OCI-LY3 (cell line): Measurements from ENCODE around the gene HELZ2.

Experiments
- H2AFZ ChIP-seq: fragments of 200-600, 300-600 bp; shearing (Covaris generic); 2 replicates; pipeline ENCODE4 v1.6.0; 2014; ENCODE audit warnings: antibody characterized with exemption, low read depth, low read length
- H3K27ac ChIP-seq: fragments of 200-600, 300-600 bp; sonication (generic); 2 replicates; pipeline ENCODE4 v1.5.1; 2014; ENCODE audit warnings: mild to moderate bottlenecking, low read length, moderate library complexity, mixed read lengths
- H3K27me3 ChIP-seq: fragments of 200-600, 300-600 bp; sonication (generic); 2 replicates; pipeline ENCODE4 v1.6.1; 2014; ENCODE audit warnings: low read depth, low read length, mixed read lengths
- H3K36me3 ChIP-seq: fragments of 200-600, 300-600 bp; sonication (generic); replicated peaks from 2 replicates; pipeline ENCODE3; 2014; ENCODE audit warnings: low read depth, low read length, mixed read lengths
- H3K4me1 ChIP-seq: fragments of 300-600, 200-600 bp; sonication (generic); 2 replicates; pipeline ENCODE4 v1.6.1; 2014; ENCODE audit warnings: low read length, mixed read lengths
- H3K4me2 ChIP-seq: fragments of 200-600, 300-600 bp; sonication (generic); 2 replicates; pipeline ENCODE4 v1.6.1; 2014; ENCODE audit warnings: low read length, mixed read lengths
- H3K4me3 ChIP-seq: fragments of 300-600, 200-600 bp; sonication (generic); 2 replicates; pipeline ENCODE4 v1.5.1; 2014; ENCODE audit warnings: antibody characterized with exemption, mild to moderate bottlenecking, low read length, moderate library complexity
- H3K79me2 ChIP-seq: fragments of 300-600, 200-600 bp; shearing (Covaris generic); 2 replicates; pipeline ENCODE4 v1.6.1; 2014; ENCODE audit warnings: mild to moderate bottlenecking, low read length, mixed read lengths
- H3K9ac ChIP-seq: fragments of 300-600, 200-600 bp; shearing (Covaris generic); 2 replicates; pipeline ENCODE4 v1.6.0; 2014; ENCODE audit warnings: mild to moderate bottlenecking, low read length, moderate library complexity
- H3K9me3 ChIP-seq: fragments of 200-600, 300-600 bp; shearing (Covaris generic); 2 replicates; pipeline ENCODE4 v1.6.1; 2014; ENCODE audit warnings: low read length, mixed read lengths; ENCODE audit not compliant: insufficient read depth
- H4K20me1 ChIP-seq: fragments of 200-600, 300-600 bp; sonication (generic); 2 replicates; pipeline ENCODE4 v1.6.1; 2016; ENCODE audit warnings: low read length, mixed read lengths; ENCODE audit not compliant: insufficient read depth
- EZH2phosphoT487 ChIP-seq: fragments of 200-600 bp; shearing (Covaris generic); IDR thresholded peaks from 2 replicates; pipeline ENCODE4 v1.6.1; 2018; ENCODE audit warnings: antibody characterized with exemption, mixed run types, low read depth
- TF ChIP-seq, protein P1 (sequence below): fragments of 200-600, 300-600 bp; sonication (generic); IDR thresholded peaks from 2 replicates; pipeline ENCODE4 v1.5.1; 2014; ENCODE audit warnings: antibody characterized with exemption, low read length, low read depth

The HELZ2 gene

DNA sequence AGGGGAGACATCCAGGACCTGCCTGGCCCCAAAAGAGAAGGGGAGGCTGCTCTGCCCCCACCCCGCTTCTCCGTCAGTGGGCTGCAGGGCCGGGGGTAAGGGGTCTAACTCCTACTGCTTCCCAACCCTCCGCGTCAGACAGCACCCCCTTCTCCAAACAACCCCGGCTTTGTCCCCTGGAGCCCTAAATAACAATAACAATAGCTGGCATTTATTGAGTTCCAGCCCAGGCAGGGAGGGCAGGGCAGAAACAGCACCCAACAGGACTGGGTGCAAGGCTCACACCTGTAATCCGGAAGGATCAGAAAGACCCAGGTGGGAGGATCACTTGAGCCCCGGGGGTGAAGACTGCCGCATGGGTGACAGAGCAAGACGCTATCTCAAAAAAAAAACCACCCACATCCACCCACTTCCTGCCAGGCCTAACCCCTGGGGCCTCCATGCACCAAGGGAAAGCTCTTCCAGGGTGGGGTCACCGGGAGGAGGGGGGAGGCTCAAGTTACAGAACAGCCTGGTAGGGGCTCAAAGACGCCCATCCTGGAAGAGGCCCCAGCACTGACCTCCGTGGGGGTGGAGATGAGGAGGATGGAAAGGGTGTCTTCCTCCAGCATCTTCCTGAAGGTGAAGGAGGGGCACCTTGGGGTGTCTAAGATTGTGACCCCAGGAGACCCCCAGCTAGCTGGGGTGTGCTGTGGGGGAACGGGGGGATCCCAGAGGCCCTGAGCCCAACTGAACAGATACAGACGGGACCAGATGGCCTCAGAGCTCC is 21.4 kb downstream of the HELZ2 start:
- H3K4me1 ChIP-seq: peaks cover 10% of the 10 kb centered on the region
- H3K4me2 ChIP-seq: peak overlapping the region; percentile 65
- TF ChIP-seq, protein P1, sequence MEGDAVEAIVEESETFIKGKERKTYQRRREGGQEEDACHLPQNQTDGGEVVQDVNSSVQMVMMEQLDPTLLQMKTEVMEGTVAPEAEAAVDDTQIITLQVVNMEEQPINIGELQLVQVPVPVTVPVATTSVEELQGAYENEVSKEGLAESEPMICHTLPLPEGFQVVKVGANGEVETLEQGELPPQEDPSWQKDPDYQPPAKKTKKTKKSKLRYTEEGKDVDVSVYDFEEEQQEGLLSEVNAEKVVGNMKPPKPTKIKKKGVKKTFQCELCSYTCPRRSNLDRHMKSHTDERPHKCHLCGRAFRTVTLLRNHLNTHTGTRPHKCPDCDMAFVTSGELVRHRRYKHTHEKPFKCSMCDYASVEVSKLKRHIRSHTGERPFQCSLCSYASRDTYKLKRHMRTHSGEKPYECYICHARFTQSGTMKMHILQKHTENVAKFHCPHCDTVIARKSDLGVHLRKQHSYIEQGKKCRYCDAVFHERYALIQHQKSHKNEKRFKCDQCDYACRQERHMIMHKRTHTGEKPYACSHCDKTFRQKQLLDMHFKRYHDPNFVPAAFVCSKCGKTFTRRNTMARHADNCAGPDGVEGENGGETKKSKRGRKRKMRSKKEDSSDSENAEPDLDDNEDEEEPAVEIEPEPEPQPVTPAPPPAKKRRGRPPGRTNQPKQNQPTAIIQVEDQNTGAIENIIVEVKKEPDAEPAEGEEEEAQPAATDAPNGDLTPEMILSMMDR: no peak
- no peak for TF ChIP-seq EZH2phosphoT487
- no peaks in the 10 kb centered on the region for H3K79me2 ChIP-seq
- H2AFZ ChIP-seq: no peak overlapping the region
- H3K27me3 ChIP-seq: peaks cover 69% of the 10 kb centered on the region
- peaks cover 14% of the 10 kb centered on the region; the same call in 1 of the 2 replicates for H4K20me1 ChIP-seq
- H3K27ac ChIP-seq: no peak overlapping the region
- H3K9me3 ChIP-seq: no peaks in the 10 kb centered on the region
- H3K9ac ChIP-seq: no peak overlapping the region
- no peak overlapping the region for H3K4me3 ChIP-seq
- H3K36me3 ChIP-seq: no peaks in the 10 kb centered on the region

DNA sequence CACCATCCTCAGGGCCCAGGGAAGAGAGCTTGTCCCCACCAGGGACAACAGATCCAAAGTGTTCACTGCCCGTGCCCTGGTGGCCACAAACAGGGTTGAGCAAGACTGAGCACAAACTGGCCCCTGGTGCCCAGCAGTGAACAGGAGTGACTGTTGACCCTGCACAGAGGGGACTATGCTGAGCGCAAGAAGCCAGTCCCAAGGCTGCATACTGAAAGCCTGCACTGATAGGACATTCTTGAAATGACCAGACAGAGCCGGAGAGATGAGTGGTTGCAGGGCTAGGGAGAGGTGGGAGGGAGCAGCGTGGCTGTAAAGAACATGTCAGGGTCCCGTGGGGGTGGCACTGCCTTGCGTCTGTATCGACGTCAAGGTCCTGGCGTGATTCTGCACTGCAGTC is 23.0 kb downstream of the HELZ2 start:
- Histone ChIP-seq H3K4me1 (peaks cover 10% of the 10 kb centered on the region), H3K27ac (no peak overlapping the region), H3K9ac (no peak overlapping the region), H3K79me2 (no peaks in the 10 kb centered on the region), H4K20me1 (peaks cover 10% of the 10 kb centered on the region; the same call in 1 of the 2 replicates), H3K9me3 (no peaks in the 10 kb centered on the region), H3K27me3 (peaks cover 76% of the 10 kb centered on the region), H3K4me3 (no peak overlapping the region), H3K4me2 (no peak overlapping the region), H3K36me3 (no peaks in the 10 kb centered on the region), H2AFZ (no peak overlapping the region)
- TF ChIP-seq, protein P1: no peak
- TF ChIP-seq EZH2phosphoT487: no peak

DNA sequence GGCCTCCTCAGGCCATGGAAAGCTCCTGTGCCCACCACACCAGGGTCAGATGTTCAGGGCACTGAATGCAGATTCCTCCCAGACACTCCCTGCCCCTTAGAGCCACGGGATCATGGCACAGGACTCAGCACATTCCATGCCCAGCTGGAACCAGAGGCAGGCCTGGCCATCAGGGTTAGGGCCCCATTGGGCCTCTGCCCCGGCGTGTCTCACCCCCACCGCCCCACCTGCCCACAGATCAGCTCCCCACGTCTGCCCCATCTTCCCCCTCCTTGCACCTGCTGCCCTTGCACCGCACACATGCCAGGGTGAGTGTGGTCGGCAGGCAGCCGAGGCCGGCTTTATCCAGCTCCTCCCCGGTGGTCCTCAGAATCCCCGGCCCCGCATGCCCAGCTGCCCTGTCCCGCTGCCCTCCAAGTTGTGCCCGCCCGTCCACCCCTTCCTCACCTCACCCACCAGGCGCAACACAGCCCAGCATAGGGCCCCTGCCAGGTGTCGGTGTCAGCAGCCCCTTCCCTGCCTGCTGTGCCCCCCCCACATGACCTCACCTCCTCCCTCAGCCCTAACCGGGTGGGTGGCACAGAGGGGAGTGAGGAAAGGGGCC is 24.3 kb downstream of the HELZ2 start:
- Histone ChIP-seq H2AFZ (no peak overlapping the region), H3K9me3 (no peaks in the 10 kb centered on the region), H4K20me1 (peaks cover 4% of the 10 kb centered on the region; the same call in 1 of the 2 replicates), H3K4me3 (no peak overlapping the region), H3K4me2 (no peak overlapping the region), H3K27ac (no peak overlapping the region), H3K9ac (no peak overlapping the region), H3K27me3 (peaks cover 78% of the 10 kb centered on the region), H3K36me3 (no peaks in the 10 kb centered on the region), H3K4me1 (peaks cover 10% of the 10 kb centered on the region), H3K79me2 (no peaks in the 10 kb centered on the region)
- TF ChIP-seq, protein P1: no peak
- no peak for TF ChIP-seq EZH2phosphoT487

DNA sequence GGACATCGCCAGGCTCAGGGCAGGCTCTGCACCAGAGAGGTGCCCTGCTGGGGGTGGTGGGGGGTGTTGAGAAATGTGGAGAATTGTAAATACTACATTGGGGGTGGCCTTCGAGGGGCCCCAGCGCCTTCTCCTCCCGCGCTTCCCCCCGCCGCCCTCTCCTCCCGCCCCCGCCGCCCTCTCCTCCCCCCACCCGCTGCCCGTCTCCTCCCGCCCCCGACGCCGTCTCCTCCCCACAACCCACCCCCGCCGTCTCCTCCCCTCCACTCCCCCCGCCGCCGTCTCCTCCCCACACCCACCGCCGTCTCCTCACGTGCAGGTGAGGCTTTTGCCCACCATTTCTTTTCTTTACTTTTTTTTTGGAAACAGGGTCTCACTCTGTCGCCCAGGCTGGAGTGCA is 25.0 kb downstream of the HELZ2 start:
- H2AFZ ChIP-seq: no peak overlapping the region
- H3K27me3 ChIP-seq: peaks cover 78% of the 10 kb centered on the region
- no peak overlapping the region for H3K9ac ChIP-seq

More for the DNA sequence above, 25.0 kb downstream of the HELZ2 start:
- Histone ChIP-seq H4K20me1 (peaks cover 4% of the 10 kb centered on the region; the same call in 1 of the 2 replicates), H3K27ac (no peak overlapping the region), H3K9me3 (no peaks in the 10 kb centered on the region), H3K79me2 (no peaks in the 10 kb centered on the region), H3K36me3 (no peaks in the 10 kb centered on the region), H3K4me3 (no peak overlapping the region), H3K4me1 (peaks cover 10% of the 10 kb centered on the region), H3K4me2 (no peak overlapping the region)
- TF ChIP-seq, protein P1: no peak
- TF ChIP-seq EZH2phosphoT487: no peak
